ENCODE results near the gene ABCB10.
A peak's percentile ranks its signal among the peaks of the same experiment; 100 is the strongest.
"Not testable (repeated sequence)": the region's sequence is repeated elsewhere in the genome, so short reads cannot be mapped to it uniquely, and the experiment has no call there.

The ABCB10 gene

DNA sequence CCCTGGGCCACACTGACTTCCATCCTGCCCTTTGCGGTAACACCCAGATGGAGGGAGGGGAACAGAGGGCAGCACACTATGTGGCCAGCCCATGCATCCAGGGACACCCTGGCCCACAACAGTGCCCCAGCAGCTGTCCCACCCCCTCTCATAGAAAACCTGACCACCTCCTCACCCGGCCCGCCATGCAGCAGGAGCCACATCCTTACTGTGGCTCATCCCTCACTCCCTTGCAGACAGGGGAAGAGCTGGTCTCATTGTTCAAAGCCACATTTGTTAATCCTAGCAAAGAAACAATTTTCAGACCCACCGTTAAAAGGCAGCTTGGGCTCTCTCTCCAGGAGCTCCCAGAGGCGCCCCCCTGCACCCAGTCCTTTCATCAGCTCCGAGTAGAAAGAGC lies 27.2 kb downstream of the ABCB10 start:
- no peak for DNase-seq (ENCODE audit: low read depth)
- TF ChIP-seq, protein P1, sequence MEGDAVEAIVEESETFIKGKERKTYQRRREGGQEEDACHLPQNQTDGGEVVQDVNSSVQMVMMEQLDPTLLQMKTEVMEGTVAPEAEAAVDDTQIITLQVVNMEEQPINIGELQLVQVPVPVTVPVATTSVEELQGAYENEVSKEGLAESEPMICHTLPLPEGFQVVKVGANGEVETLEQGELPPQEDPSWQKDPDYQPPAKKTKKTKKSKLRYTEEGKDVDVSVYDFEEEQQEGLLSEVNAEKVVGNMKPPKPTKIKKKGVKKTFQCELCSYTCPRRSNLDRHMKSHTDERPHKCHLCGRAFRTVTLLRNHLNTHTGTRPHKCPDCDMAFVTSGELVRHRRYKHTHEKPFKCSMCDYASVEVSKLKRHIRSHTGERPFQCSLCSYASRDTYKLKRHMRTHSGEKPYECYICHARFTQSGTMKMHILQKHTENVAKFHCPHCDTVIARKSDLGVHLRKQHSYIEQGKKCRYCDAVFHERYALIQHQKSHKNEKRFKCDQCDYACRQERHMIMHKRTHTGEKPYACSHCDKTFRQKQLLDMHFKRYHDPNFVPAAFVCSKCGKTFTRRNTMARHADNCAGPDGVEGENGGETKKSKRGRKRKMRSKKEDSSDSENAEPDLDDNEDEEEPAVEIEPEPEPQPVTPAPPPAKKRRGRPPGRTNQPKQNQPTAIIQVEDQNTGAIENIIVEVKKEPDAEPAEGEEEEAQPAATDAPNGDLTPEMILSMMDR (IDR thresholded peaks at IDR 0.05; ENCODE audit: low read depth, low read length, missing control alignments): no peak
- H3K4me3 ChIP-seq (ENCODE audit: low read depth, low read length): no peak overlapping the region

DNA sequence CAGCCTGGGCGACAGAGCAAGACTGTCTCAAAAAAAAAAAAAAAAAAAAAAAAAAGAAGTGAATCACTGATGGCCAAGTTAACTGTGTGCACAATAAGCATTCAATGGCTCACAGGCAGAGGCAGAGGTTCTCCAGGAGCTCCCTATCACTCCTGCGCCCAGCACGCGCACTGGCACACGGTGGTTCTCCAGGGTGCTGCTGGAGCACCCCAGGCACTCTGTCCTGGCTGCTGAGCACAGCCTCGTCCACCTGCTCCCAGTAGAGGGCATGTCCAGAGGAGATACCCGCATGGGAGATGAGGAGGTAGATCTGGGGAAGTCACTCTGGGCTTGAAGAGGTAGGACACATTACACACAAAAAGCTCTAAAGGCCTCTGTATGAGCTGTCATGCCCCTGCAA lies 28.9 kb downstream of the ABCB10 start:
- DNase-seq (ENCODE audit: low read depth): no peak
- no peak overlapping the region for H3K4me3 ChIP-seq (ENCODE audit: low read depth, low read length)
- TF ChIP-seq, protein P1 (IDR thresholded peaks at IDR 0.05; ENCODE audit: low read depth, low read length, missing control alignments): no peak

DNA sequence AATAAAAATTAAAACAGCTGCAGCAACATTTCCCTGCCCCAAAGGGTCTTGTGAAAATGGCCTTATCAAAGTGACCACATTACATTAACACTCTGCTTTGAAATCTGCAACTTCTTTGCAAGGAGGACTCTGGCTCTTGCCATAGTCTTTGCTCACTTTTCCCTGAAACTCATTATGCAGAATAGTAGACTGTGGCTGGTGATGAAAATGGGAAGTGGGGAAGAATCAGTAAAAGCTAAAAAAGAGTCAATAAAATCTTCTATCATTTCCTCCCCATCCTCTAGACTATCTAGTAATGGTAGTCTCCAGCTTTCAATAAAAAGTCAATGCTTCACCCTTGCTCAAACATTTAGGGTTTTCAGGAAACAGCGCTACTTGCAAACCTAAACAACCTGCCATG lies 31.8 kb downstream of the ABCB10 start:
- H3K4me3 ChIP-seq (ENCODE audit: low read depth, low read length): no peak overlapping the region
- no peak for DNase-seq (ENCODE audit: low read depth)
- TF ChIP-seq, protein P1 (IDR thresholded peaks at IDR 0.05; ENCODE audit: low read depth, low read length, missing control alignments): no peak

DNA sequence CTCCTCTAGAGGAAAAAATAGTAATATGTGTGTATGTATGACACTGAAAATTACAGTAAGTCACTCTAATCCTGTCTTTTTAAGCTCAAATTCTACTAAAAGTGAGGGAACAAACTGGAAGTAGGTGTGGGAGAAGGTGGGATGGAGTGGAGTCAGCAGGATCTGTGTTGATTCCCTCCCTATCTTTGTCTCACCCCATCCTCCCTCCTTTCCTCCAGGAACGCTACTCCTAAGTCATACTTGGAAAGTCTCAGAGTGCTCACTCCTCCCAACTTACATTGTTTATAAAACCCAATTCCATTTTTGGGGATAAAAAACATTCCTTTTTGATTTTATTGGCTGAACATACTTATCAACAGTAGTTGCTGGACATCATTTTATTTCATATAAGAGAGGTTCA lies 35.5 kb downstream of the ABCB10 start:
- H3K4me3 ChIP-seq (ENCODE audit: low read depth, low read length): no peak overlapping the region
- TF ChIP-seq, protein P1 (IDR thresholded peaks at IDR 0.05; ENCODE audit: low read depth, low read length, missing control alignments): no peak
- no peak for DNase-seq (ENCODE audit: low read depth)

DNA sequence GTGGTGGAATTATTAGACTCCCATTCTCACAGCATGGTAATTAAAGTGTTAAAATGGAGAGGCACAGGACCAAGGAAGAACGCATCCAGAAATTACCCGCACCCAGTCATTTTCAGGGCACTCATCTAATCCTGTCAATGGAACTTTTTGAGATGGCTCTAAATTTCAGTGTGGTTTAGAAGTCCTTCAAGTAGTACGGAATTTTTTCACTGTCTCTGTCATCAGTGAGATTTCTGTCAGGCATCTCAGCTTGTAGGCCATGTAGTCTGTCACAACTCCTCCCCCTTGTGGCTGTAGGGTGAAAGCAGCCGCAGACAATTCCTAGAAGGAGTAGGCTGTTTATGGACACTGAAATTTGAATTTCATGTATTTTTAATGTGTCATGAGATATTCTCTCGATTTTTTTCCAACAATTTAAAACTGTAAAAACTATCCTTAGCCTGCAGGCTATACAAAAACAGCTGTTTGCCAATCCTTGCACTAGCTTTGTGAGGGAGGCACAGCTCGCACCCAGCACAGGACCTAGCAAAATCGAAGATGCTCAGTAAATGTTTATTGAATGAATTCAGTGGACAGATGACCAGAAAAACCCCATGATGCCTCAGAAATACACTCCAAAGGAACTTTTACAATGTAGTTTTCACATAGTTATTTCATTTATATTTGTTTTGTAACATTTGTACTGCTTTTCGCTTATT lies 43.8 kb downstream of the ABCB10 start:
- DNase-seq (ENCODE audit: low read depth): peak; percentile 22
- no peak overlapping the region for H3K4me3 ChIP-seq (ENCODE audit: low read depth, low read length)
- TF ChIP-seq, protein P1 (IDR thresholded peaks at IDR 0.05; ENCODE audit: low read depth, low read length, missing control alignments): peak; percentile 81

DNA sequence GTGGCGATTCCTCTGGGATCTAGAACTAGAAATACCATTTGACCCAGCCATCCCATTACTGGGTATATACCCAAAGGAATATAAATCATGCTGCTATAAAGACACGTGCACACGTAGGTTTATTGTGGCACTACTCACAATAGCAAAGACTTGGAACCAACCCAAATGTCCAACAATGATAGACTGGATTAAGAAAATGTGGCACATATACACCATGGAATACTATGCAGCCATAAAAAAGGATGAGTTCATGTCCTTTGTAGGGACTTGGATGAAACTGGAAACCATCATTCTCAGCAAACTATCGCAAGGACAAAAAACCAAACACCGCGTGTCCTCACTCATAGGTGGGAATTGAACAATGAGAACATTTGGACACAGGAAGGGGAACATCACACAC lies 46.9 kb downstream of the ABCB10 start:
- DNase-seq (ENCODE audit: low read depth); H3K4me3 ChIP-seq (ENCODE audit: low read depth, low read length): not testable (repeated sequence)

DNA sequence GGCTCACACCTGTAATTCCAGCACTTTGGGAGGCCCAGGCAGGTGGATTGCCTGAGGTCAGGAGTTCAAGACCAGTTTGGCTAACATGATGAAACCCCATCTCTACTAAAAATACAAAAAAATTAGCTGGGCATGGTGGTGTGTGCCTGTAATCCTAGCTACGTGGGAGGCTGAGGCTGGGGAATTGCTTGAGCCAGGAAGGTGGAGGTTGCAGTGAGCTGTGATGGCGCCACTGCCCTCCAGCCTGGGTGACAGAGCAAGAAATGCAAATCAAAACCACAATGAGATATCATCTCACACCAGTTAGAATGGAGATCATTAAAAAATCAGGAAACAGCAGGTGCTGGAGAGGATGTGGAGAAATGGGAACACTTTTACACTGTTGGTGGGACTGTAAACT lies 47.3 kb downstream of the ABCB10 start:
- not testable (repeated sequence) for DNase-seq (ENCODE audit: low read depth); H3K4me3 ChIP-seq (ENCODE audit: low read depth, low read length)

DNA sequence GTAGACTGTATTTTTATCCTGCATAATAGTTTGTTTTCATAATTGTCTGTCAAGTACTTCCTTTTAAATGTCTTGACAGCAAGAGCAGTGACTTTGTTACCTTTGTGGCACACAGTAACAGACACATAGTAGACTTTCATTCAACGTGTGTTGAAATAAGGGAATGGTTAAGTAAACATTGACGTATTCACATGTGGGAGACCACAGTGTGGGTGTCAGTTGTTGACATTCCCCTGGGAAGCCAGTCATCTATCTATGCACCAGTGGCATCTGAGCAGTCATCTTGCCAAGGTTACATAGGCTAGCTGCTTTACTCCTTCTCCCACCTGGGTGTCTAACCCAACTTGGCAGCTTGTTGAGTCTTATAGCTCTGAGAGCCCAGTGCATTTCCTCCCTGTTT lies 48.9 kb downstream of the ABCB10 start:
- TF ChIP-seq, protein P1 (IDR thresholded peaks at IDR 0.05; ENCODE audit: low read depth, low read length, missing control alignments): no peak
- DNase-seq (ENCODE audit: low read depth): no peak
- no peak overlapping the region for H3K4me3 ChIP-seq (ENCODE audit: low read depth, low read length)

All from GM12864 (cell line).